GM12875 (cell line): Measurements from ENCODE around the gene ZNF407.

Source experiments
- H3K4me3 ChIP-seq: one replicate; pipeline ENCODE4 v1.5.1; 2011; ENCODE audit warnings: low read depth, low read length, control low read depth
- TF ChIP-seq, protein P1 (sequence below): IDR thresholded peaks from 2 replicates; pipeline ENCODE4 v1.5.1; 2011; ENCODE audit warnings: low read depth, mild to moderate bottlenecking, control low read depth, inconsistent platforms, low read length, moderate library complexity, borderline replicate concordance; ENCODE audit not compliant: insufficient read depth

ZNF407 gene

DNA sequence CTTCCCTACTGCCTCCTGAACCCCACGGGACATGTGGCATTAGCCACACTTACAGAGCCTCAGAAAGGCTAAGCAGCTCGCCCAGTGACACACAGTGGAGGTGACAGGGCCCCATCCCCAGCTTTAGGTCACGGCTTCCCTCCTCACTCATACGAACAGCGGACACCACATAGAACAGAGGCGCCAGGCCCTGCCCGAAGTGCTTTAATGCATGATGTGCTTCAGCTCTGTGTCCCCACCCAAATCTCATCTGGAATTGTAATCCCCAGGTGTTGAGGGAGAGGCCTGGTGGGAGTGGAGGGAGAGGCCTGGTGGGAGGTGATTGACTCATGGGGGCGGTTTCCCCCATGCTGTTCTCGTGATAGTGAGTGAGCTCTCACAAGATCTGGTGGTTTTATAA lies 476.0 kb downstream of the ZNF407 start:
- TF ChIP-seq, protein P1, sequence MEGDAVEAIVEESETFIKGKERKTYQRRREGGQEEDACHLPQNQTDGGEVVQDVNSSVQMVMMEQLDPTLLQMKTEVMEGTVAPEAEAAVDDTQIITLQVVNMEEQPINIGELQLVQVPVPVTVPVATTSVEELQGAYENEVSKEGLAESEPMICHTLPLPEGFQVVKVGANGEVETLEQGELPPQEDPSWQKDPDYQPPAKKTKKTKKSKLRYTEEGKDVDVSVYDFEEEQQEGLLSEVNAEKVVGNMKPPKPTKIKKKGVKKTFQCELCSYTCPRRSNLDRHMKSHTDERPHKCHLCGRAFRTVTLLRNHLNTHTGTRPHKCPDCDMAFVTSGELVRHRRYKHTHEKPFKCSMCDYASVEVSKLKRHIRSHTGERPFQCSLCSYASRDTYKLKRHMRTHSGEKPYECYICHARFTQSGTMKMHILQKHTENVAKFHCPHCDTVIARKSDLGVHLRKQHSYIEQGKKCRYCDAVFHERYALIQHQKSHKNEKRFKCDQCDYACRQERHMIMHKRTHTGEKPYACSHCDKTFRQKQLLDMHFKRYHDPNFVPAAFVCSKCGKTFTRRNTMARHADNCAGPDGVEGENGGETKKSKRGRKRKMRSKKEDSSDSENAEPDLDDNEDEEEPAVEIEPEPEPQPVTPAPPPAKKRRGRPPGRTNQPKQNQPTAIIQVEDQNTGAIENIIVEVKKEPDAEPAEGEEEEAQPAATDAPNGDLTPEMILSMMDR, result no peak

DNA sequence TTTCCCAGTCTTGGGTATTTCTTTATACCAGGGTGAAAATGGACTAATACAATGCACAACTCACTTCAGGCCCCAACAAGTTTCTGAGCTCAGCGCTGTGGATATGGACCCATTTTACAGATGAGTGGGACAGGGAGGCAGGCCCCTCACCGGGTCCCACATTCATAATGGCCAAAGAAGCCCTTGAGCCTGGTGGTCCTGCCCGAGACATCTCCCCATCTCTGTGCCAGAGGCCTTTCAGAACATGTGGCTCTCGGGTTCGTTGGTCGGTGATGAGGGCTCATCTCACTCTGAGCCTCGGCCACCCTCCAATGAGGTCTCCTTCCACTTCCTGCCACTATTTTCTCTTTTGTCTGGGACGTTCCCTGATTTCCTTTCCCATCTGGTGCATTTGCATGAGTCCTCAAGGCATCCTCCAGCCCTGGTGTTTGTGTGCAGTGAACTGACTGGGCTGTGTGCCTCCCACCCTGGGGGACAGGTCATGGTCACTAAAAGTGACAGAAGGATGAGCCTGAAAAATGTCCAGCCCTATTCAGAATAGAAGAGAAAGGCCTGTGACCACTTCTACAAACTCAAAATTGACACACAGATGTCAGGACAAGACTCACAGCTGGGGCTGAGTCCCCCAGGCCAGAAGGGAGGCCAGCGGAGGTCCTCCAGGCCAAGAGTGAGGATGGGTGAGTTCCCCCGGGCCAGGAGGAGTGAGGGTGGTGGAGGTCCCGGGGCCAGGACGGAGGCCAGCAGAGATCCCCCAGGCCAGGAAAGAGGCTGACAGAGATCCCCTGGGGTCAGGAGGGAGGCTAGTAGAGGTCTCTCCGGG lies 476.7 kb downstream of the ZNF407 start:
- H3K4me3 ChIP-seq, result no peak overlapping the region
- TF ChIP-seq, protein P1, result no peak

More for the DNA sequence above, 476.0 kb downstream of the ZNF407 start:
- H3K4me3 ChIP-seq, result no peak overlapping the region

DNA sequence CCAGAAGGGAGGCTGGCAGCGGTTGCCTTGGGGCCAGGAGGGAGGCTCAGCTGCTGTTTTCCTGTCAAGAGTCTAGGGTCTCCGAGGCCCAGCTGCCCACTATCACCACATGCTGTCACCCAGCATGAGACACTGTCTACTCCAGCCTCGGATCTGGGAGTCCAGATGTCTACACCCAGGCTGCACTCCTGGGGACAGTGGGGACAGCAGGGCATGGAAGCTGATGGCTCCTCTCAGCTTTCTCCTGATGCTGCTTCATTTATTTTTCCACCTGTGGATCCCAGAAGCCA lies 477.3 kb downstream of the ZNF407 start:
- no peak overlapping the region for H3K4me3 ChIP-seq
- TF ChIP-seq, protein P1, result no peak

DNA sequence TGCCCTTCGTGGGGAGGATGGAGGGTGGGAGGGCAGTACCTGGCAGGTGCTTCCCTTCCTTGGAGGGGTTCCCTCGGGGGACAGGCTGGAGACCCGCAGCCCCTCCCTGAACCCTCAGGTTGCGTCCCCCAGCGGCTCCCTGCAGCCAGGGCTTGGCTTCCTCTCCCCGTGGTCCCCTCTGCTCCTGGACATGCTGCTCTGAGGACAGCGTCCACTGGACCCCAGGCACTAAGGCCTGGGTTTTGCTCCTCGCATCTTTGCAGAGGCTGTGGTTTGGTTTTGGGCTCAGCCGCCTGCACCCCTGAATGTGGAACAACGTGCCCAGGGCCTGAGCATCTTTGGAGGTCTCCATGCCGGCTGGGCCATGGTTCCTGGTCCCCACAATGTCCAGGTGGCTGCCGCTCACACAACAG lies 477.8 kb downstream of the ZNF407 start:
- H3K4me3 ChIP-seq, result no peak overlapping the region
- TF ChIP-seq, protein P1, result no peak

DNA sequence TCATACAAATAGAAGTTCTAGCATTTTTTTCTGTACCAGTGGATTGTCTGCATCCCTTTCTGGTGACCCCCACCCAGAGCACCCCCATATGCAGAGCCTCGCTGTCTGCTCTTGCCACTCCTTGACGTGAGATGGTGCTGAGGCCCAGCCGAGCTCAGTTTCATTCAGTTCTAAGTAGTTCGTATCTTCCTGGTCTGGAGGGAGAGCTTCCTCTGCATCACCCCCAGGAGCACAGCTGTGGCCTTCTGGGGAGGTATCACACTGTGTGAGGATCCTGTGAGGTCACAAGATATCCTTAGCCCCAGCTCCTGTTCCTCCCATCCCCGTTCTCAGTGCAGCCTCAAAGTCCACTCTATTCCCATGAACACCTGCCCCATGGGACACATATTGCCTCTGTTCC lies 478.6 kb downstream of the ZNF407 start:
- no peak overlapping the region for H3K4me3 ChIP-seq
- TF ChIP-seq, protein P1, result no peak

DNA sequence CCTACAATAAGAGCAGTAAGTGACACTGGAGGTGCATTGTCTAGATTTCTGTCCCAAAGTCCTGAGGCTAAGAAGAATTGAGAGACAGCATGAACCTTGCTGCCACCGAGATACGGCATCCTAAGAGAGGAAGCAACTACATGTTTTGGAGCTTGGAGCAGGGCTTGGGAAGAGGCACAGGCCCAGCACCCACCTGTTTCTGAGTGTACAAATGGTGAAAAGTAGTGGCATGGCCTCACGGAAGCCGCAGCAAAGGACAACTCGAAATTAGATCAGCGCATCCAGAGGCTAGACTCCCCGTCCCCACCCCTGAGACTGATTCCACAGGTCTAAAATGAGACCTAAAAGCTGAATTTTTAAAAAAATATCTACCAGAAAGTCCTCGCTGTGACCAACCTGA lies 483.8 kb downstream of the ZNF407 start:
- TF ChIP-seq, protein P1, result no peak
- H3K4me3 ChIP-seq, result no peak overlapping the region

DNA sequence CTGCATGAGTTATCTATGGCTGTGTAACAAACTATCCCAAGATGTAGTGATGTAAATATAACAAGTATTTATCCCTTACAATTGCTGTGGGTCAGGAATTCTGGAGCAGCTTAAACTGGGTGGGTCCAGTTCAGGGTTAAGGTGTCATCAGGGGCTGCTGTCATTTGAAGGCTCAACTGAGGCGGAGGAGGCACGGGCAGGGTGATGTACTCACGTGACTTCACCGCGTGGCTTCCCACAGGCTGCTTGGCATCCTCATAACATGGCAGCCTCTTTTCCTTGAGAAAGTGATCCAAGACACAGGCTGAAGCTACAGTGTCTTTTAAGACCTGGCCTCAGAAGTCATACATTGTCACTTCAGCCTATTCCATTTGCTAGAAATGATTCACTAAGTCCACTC lies 485.5 kb downstream of the ZNF407 start:
- TF ChIP-seq, protein P1, result no peak
- no peak overlapping the region for H3K4me3 ChIP-seq
